Testis (tissue), 2 donors: ENCODE measurements around the gene KDM5C.

Source experiments
- CTCF ChIP-seq, 3 experiments: fragments of 450-650 bp in 2 of 3; fragments of 200-600 bp in 1 of 3; sonication (generic) in 1 of 3; IDR thresholded peaks; one replicate each; pipeline ENCODE4 v1.5.1; 2016 to 2019; ENCODE audit warnings: antibody characterized with exemption in 3 of 3, mild to moderate bottlenecking in 2 of 3, moderate library complexity in 1 of 3
- POLR2A ChIP-seq: fragments of 450-650 bp; IDR thresholded peaks from one replicate; pipeline ENCODE4 v1.6.1; 2017; ENCODE audit warnings: antibody characterized with exemption, mild to moderate bottlenecking, moderate library complexity

GRCh38 chrX:53254570-53255461 lies 29.8 kb upstream of the KDM5C start:
- TF ChIP-seq CTCF (IDR thresholded peaks at IDR 0.05) (no peak), POLR2A (no peak)
